ENCODE results near the gene GMDS.
"Not testable (repeated sequence)": the region's sequence is repeated elsewhere in the genome, so short reads cannot be mapped to it uniquely, and the experiment has no call there.

The GMDS gene

GRCh38 chr6:1679688-1680068 is 565.7 kb downstream of the GMDS start:
- no peak for DNase-seq (ENCODE audit: low spot score)

- DNase-seq (ENCODE audit: low spot score): no peak
Observed at GRCh38 chr6:1679031-1679687, 566.2 kb downstream of the GMDS start.

GRCh38 chr6:1678201-1678600 is 567.2 kb downstream of the GMDS start:
- DNase-seq (ENCODE audit: low spot score): no peak

DNA sequence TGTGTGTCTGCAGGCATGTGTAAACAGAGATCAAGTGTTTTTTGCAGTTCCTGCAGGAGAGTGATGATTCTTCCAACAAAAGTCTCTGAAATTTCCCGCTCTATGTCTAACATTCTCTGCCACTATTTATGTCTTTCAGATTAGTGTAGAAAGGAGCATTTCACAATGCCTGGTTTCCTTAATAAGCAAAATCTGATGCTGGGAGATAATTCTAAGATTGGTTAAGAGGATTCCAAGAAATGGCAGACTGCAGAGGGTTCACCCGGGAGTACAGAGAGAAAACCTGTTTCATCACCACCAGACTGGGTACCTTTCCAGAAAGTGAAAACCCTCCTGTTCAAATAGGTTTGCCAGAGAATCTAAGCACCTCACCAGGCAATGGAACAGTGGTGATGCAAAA is 573.0 kb downstream of the GMDS start:
- DNase-seq (ENCODE audit: low spot score): no peak

- no peak for DNase-seq (ENCODE audit: low spot score)
Observed at GRCh38 chr6:1670711-1671462, 574.5 kb downstream of the GMDS start.

DNA sequence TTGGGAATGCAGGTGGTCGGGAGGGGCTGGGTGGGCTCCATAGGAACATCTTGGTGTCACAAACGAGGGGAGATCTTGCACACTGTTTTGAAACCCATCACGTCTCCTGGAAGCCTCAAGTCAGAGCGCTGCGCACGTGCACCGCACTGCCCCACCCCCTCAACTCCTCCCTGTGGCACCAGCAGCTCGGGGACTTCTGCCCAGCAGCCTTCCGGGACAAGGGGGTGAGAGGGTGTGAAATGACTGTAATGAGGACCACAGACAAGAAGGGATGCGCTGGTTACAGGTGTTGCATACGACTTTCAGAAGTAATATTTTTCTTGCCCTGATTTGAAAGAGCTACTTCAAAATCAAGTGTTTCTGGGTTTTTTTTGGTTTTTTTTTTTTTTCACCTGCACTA is 575.4 kb downstream of the GMDS start:
- no peak for DNase-seq (ENCODE audit: low spot score)

DNA sequence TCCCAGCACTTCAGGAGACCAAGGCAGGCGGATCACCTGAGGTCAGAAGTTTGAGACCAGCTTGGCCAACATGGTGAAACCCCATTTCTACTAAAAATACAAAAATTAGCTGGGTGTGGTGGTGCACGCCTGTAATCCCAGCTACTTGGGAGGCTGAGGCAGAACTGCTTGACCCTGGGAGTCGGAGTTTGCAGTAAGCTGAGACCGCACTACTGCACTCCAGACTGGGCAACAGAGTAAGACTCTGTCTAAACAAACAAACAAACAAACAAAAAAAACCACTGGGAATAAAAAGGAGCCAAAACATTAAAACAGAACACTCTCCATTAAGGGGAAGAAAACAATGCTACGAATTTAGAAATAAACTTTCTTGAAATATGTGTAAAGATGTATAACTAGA is 576.9 kb downstream of the GMDS start:
- DNase-seq (ENCODE audit: low spot score): not testable (repeated sequence)

- DNase-seq (ENCODE audit: low spot score): no peak
Observed at GRCh38 chr6:1667805-1668175, 577.6 kb downstream of the GMDS start.

DNA sequence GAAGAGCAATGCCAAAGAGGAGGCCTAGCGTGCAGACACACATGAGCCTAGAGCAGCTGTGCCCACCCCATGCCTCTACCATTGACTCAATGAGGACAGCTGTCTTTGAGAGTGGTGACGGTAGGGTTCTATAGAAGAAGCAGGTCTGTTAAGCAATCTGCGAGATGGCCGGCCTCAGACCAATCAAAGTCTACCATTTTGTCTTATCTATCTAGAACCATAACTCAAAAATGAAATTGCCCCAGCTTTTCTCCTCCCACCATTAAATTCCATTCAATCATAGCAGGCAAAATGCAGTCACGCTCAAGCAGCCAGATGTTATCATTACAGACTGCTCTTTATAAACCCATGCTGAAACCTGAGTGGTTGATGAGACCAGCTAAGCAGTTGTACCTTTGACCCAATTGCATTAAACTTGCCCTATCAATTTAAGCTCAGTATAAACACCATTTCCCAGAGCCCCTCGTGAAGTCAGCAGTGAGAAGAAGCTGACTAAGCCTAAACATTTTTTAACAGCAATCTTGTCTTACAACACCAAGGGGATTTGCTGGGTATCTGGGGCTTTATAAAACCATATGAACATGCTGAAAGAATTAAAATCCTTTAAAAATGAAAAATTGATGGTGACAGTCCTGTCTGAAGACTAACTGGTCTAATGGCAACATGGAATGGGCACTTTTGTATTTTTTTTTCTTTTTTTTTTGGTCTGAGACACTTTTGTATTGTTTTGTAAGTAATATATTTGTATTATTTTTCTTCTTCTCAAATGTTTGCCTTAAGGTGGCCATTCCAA is 578.2 kb downstream of the GMDS start:
- DNase-seq (ENCODE audit: low spot score): no peak

DNA sequence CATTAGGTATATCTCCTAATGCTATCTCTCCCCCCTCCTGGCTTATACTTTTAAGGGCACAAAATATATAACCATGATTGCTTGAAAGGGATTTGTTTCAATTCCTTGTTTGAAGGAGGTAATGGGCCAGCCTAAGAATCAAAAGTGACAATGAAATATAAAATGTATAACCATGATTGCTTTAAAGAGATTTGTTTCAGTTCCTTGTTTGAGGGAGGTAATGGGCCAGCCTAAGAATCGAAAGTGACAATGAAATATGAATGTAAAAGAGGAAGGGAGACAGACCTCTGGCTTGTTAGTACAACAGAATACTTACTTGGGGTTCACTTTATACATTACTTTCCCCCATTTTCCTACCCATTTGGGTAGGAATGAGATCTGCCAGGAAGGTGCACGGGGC is 580.2 kb downstream of the GMDS start:
- no peak for DNase-seq (ENCODE audit: low spot score)

DNA sequence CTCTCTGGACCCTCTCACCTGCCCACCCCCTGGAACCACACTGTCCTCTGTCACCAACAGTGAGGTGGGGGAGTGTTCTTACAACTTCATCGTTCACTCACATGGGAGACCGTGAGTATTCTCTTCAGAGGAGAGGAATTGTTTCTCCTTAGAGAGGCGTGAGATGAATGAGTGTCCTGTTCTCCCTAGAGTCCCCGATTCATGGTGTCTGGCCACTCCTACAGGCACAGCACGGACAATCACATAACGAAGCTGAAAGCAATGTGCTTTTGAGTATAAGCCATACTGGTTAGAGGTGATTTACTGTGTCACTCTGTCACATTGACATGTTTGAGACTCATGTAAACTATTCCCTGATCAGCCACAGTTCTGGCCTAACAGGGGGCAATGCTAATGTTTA is 581.1 kb downstream of the GMDS start:
- no peak for DNase-seq (ENCODE audit: low spot score)

DNA sequence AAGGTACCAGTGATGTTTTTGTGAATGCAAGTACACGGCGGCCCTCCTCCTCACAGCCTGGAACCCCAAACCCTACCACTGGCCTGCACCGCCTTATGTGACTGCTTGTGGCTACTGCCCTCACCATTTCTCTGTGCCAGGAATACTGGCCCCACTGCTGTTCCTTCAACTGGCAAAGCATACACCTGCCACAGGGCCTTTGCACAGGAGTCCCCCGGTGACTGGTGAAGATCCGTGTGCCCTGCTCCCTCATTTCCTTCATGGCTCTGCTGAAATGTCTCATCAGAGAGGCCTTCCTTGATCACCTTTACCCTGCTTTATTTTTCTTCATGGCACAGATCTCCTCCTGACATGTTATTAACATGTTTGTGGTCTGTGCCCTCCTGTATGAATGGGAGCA is 581.9 kb downstream of the GMDS start:
- DNase-seq (ENCODE audit: low spot score): no peak

DNA sequence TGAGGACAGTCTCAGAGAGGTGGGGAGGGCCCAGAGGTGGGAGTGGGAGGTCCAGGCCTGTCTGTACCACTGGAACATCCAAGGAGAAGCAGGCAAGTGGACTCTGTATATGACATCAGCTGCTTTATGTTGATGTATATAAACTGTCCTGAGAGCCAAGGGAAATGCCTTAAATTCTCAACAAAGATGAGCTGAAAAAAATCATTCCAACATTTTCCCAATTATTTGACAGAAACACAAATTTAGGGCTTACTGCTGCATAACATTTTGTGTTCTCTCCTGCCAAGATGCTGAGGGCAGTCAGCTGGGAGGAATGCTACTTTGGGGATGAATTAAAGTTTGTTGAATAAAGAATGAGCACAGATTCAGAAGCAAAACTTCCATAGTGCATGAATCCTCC is 582.9 kb downstream of the GMDS start:
- DNase-seq (ENCODE audit: low spot score): no peak

DNA sequence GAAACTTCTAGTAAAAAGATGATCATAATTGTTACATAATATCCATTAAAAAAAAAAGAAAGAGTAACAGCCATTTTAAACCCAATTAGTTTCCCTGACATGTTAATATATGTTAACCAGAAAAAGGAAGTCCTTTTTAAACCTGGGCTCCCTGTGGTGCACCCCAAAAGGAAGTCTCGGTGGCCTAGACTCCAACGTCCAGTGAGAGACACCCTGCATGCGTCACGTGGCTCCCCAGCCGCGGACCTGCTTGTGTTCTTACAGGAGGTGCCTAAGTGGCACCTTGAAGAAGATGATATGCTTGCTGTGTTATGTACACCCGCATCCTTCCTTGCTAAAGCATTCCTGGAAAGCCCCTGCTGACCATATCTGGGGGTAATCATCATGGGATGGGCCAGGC is 585.6 kb downstream of the GMDS start:
- no peak for DNase-seq (ENCODE audit: low spot score)

GRCh38 chr6:1658212-1659005 is 587.0 kb downstream of the GMDS start:
- DNase-seq (ENCODE audit: low spot score): no peak

- no peak for DNase-seq (ENCODE audit: low spot score)
Observed at GRCh38 chr6:1657771-1658165, 587.6 kb downstream of the GMDS start.

GRCh38 chr6:1657116-1657770 is 588.2 kb downstream of the GMDS start:
- no peak for DNase-seq (ENCODE audit: low spot score)

DNA sequence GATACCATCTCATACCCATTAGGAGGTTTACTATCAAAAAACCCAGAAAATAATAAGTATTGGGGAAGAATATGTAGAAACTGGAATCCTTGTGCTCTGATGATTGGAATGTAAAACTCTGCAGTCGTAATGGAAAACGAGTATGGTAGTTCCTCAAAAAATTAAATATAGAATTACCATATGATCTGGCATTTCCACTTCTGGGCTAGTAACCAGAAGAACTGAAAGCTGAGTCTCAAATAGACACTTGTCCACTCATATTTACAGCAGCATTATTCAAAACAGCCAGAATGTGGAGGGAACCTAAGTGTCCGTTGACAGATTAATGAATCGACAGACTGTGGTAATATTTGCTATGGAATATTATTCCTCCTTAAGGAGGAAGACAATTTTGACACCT is 591.4 kb downstream of the GMDS start:
- DNase-seq (ENCODE audit: low spot score): no peak

DNA sequence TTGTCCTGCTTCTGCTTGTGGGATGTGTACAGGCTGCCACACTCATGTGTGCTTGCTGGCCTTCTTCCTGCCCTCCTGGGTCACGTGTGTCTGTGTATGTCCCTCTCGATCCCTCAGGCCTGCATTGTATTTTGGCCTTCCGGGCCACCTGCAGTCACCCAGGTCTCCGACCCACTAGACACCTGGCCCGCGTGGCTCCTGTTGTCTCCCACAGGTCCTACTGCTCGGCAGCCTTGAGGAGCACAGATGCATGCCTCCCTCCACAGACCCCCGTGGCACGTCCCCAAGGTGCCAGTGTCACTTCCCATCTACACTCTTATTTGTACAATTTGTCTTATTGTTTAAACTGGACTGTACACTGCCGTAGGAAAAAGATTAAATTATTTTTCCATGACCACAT is 592.6 kb downstream of the GMDS start:
- no peak for DNase-seq (ENCODE audit: low spot score)

DNA sequence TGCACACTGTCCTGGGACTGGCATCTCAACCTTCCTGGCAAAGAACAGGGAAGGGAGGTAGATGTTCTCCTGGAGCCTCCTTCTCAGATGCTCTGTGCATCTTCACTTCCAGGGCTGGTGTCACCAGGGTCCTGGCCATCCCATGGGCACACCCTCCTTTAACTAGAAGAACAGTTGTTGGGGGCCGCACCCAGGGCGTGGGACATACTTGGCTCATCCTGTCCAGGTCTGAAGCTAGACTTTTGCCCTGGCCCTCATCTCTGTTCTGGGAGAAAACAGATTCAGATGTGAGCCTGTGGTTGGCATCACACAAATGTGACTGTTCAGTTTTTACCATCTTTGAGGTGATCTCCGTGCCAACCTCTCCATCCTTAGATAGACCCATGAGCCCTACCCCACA is 594.0 kb downstream of the GMDS start:
- DNase-seq (ENCODE audit: low spot score): no peak

GRCh38 chr6:1645466-1646185 is 599.8 kb downstream of the GMDS start:
- no peak for DNase-seq (ENCODE audit: low spot score)
